Stimulated activated CD8-positive, alpha-beta memory T cell treated with anti-CD3 and anti-CD28 coated beads, Interleukin-7, amount 100 ng/mL, for 48 hours (primary cell): ENCODE measurements around the gene PPFIA2.
"Not testable (repeated sequence)": the region's sequence is repeated elsewhere in the genome, so short reads cannot be mapped to it uniquely, and the experiment has no call there.

Source experiments
- DNase-seq, 2 donors: peaks; one replicate each; pipeline ENCODE4 v3.0.0-alpha.2; 2020; ENCODE audit warnings: low read depth in 1 of 2; ENCODE audit errors: extremely low read depth in 1 of 2

PPFIA2 gene

DNA sequence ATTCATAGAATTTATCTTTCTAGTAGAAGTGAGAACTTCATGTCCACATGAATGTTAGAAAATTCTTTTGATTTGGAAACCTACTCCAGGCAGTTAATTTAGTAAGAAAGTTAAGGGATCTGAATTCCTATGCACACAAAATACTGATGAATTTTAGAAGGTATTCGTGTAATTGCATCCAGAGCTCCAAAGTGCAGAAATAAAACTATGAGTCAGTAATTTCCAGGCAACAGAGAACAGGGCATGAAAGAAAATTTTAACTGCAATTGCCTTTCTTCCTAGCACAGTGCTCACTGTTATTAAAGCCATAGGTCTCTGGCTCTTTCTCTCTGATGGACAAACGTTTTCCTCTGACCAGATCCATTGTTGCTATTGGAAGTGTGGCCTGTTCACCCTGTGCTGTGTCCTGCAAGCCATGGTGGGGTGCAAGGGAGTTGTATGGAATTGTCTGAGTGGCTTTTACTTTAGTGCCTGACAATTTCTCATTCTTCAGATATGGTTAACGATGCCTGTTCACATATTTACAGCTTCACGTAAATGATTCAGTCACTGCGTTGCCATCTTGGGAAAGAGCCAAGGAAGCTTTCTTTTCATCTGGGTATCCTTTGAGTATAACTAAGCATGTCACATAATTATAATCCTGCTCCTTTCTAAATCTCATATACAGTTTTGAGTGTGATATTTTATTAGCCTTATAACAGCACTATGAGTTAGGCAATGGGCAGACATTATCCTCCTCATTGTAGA lies 536.1 kb downstream of the PPFIA2 start:
- no peak for DNase-seq

GRCh38 chr12:81221681-81222080 lies 537.5 kb downstream of the PPFIA2 start:
- no peak for DNase-seq

DNA sequence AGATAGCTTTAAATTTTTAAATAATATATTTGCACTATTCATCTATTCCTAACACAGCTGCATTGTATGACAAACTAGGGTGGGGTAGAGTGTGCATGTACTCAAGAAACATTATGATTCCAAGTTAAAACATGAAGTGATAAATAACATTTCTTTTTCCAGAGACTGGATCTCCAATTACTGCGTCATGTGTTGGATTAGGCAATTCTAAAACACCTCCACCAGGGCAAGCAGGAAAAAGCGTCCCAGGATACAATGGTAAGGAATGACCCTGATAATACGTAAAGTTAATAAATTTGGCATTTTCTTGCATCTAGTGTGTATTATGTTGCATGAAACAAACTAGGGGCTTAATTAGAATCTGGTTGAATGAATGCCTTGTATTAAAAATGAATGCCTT lies 542.4 kb downstream of the PPFIA2 start:
- DNase-seq, result no peak

DNA sequence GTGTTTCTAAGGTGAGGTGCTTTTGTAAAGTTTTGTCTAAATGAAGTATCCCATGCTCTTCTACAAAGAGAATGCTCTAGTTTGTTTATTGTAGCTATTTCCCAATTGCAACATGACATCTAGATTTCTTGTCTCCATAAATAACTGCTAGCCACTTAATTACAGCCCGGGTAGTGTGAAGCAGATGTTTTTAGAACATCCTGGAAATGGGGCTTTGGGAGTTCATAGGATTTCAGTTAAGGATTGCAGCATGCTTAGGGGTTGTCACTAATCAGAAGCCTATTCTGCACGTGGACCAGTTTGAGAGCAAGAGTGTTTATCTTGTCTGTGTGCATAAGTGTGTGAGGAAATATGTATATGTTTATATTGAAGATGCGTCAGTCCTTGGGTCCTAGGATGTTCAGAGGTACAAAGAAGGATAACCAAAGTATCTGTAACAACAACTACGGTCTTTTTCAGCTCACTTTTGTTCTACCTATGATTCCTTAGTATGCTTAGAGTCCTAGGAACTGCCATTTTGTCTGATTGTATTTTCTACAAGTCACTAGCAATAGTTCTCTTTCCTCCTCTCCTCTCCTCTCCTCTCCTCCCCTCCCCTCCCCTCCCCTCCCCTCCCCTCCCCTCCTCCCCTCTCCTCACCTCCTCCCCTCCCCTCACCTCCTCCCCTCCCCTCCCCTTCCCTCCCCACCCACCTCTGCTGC lies 546.0 kb downstream of the PPFIA2 start:
- no peak for DNase-seq

DNA sequence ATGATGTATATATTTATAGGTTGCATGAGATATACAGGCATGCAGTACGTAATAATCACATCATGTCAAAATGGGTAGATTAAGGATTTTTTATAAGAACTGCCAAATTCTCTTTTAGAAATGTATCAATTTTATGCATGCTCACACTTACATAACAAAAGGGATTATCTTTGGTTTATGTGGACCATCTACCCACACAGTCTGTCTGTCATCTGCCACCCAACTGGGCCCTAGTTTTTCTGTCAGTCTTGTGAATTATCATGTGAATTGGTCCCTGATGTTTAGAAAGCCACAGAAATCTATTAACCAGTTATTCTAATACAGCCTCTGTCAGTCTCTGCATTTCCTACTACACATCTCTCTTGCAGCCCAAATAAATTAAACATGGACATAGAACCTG lies 547.8 kb downstream of the PPFIA2 start:
- no peak for DNase-seq

GRCh38 chr12:81209772-81210225 lies 549.4 kb downstream of the PPFIA2 start:
- not testable (repeated sequence) for DNase-seq

DNA sequence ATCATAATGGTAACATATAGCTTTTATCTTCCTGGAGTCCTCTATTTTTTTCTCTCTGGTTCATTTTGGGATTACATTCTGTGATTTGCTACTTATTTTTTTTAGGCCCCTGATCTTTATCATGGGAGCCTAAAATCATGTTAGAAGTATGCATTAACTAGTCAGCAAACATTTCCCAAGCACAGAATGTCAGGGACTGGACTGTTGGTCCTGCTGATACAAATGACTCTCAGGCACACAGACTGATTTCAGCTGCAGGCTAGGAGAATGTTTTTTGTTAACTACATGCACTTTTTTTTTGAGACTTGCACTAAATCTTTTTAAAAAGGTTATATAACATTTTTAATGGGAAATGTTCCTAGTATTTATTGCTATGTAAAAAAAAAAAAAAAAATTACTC lies 550.1 kb downstream of the PPFIA2 start:
- DNase-seq, result no peak

- no peak for DNase-seq
These were observed 550.8 kb downstream of the PPFIA2 start for GRCh38 chr12:81208187-81208911.
